Measurements from ENCODE around the gene SLC29A4.

- TF ChIP-seq EZH2phosphoT487 (IDR thresholded peaks at IDR 0.05; ENCODE audit: borderline replicate concordance, low read depth, low read length) = no peak
- TF ChIP-seq, protein P1, sequence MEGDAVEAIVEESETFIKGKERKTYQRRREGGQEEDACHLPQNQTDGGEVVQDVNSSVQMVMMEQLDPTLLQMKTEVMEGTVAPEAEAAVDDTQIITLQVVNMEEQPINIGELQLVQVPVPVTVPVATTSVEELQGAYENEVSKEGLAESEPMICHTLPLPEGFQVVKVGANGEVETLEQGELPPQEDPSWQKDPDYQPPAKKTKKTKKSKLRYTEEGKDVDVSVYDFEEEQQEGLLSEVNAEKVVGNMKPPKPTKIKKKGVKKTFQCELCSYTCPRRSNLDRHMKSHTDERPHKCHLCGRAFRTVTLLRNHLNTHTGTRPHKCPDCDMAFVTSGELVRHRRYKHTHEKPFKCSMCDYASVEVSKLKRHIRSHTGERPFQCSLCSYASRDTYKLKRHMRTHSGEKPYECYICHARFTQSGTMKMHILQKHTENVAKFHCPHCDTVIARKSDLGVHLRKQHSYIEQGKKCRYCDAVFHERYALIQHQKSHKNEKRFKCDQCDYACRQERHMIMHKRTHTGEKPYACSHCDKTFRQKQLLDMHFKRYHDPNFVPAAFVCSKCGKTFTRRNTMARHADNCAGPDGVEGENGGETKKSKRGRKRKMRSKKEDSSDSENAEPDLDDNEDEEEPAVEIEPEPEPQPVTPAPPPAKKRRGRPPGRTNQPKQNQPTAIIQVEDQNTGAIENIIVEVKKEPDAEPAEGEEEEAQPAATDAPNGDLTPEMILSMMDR (conservative IDR thresholded peaks at IDR 0.05; ENCODE audit: low read length) = no peak
Measured at GRCh38 chr7:5279734-5280133, 3.0 kb upstream of the SLC29A4 start.

Measured in OCI-LY7 (cell line).